Skin of body (tissue), 2 donors: Measurements from ENCODE around the gene ANAPC16. TPM values are rescaled to one million over a fixed set of nuclear protein-coding genes. Genes with fewer than 3 reads are reported as not detected.
"Not testable (repeated sequence)": the region's sequence is repeated elsewhere in the genome, so short reads cannot be mapped to it uniquely, and the experiment has no call there.

Experiments used
- DNase-seq: peaks from one replicate; lab custom pipeline; 2025; lab: John Stamatoyannopoulos, UW
- total RNA-seq: library from RNA; depleted of rRNA; stranded (reverse); fragments of >200 nt; gene quantifications from one replicate; pipeline ENCODE4 v1.2.3, GENCODE V29; 2014

ANAPC16 gene
- total RNA-seq, 1 donor from 2014 or later, result 54.7 TPM

DNA sequence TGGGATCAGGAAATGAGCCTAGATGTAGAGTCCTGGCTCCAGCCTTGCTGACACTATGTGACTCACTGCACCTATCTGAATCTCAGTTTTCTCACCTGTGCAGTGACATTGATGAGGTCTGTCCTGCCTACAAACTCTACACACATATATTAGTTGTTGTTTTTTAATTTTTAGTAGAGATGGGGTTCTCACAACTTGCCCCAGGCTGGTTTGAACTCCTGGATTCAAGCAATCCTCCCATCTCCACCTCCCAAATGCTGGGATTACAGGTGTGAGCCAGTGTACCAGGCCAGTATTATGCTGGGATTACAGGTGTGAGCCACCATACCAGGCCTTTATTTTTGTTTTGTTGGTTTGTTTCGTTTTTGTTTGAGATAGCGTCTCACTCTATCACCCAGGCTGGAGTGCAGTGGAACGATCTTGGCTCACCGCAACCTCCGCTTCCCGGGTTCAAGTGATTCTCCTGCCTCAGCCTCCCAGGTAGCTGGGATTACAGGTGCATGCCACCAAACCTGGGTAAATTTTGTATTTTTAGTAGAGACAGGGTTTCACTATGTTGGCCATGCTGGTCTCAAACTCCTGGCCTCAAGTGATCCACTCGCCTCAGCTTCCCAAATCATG, 46.1 kb downstream of the ANAPC16 start:
- no peak for DNase-seq

DNA sequence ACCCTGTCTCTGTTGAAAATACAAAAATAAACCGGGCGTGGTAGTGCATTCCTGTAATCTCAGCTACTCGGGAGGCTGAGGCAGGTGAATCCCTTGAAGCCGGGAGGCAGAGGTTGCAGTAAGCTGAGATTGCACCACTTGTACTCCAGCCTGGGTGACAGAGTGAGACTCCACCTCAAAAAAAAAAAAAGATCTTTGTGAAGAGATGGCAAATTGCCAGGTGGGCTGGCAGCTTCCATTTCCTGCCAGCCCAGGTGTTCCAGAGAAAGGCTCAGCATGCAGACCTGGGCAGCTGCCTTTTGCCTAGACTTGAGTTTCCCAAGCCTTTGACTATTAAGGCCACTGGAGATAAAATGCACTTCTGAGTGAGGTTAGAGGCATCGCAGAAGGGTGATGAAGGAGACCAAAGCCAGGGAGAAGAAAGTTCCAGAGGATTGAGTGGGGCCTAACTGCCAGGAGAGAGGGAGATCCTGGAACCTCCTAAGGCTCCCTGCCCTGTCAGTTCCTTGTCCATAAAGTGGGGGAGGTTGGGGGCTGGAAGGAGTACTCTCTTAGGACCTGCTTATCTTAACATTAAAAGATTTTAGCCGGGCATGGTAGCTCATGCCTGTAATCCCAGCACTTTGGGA, 47.9 kb downstream of the ANAPC16 start:
- no peak for DNase-seq

DNA sequence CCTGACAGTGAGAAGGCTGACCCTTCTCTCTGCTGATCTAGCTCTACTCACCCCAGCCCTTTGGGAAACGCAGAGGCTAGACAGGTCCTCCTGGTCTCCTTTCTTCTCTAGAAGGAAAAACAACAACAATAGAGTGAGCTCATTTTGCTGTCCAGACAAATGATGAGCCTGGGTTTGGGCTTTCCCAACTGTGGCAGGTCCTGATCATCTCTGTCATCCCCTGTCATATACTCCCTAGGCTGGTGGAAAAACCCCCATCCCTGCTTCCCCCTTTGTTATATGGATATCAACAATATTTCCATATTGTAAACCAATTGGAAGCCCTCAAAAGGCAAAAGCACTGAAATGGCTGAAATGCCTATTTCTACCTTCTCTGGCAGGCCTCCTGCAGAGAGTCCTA, 48.7 kb downstream of the ANAPC16 start:
- DNase-seq, result no peak

DNA sequence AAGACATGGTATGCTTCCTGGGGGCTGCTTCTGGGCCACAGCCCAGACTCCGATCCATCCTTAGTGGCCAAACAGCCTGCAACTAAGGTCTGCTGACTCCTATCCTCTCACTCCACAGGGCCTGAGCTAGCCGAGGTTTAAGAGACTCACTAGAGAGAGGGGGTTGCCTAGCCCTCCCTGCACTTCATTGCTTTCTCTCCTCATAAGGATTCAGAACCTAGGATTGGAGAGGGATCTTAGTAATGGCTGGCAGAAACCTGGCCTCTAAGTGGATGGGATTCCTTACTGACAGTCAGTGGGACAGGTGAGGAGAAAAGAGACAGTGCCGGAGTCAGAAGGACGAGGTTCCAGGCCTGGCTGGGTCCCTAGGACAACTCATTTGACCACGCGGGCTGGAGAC, 49.7 kb downstream of the ANAPC16 start:
- DNase-seq, result no peak

DNA sequence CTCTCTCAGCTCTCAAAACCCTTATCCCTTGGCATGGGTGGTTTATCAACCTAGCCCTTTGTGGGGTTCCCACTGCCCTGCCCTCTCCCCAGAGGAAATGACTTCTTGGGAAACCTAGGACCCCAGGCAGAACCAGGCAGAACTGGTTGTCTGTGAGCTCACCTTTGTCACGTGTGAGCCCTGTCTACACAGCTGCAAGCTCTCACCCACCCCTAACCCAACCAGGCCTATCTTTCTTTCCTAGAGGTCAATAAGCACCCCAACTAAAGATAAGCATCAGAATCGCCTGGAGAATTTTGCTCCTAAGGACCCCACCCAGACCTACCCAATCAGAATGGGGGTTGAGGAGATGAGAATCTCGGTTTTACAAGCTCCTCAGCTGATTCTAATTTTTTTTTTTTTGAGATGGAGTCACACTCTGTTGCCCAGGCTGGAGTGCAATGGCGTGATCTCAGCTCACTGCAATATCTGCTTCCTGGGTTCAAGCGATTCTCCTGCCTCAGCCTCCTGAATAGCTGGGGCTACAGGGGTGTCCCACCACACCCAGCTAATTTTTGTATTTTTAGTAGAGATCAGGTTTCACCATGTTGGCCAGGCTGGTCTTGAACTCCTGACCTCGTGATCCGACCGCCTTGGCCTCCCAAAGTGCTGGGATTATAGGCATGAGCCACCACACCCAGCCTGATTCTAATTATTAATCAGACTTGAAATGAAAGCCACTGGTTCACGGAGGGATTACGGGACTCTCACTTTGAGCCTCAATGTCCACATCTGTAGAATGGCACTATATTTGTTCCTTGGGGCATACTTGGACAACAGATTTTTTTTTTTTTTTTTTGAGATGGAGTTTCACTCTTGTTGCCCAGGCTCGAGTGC, 50.4 kb downstream of the ANAPC16 start:
- DNase-seq, result no peak

DNA sequence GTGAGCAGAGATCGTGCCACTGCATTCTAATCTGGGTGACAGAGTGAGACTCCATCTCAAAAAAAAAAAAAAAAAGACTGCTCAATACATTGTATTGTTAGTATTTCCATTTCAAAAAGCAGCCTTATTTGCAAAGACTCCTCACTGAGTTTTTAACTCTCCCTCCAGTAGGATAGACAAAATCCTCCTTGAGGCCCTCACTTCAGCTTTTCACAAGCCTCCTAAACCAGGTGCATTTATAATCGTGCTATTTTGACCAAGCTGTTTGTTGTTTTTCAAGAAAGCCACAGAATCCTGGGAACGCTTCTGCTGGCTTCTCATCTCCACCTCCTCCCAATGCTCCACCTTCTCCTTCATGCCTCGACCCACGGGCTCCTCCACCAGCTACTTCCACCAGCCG, 51.6 kb downstream of the ANAPC16 start:
- no peak for DNase-seq

DNA sequence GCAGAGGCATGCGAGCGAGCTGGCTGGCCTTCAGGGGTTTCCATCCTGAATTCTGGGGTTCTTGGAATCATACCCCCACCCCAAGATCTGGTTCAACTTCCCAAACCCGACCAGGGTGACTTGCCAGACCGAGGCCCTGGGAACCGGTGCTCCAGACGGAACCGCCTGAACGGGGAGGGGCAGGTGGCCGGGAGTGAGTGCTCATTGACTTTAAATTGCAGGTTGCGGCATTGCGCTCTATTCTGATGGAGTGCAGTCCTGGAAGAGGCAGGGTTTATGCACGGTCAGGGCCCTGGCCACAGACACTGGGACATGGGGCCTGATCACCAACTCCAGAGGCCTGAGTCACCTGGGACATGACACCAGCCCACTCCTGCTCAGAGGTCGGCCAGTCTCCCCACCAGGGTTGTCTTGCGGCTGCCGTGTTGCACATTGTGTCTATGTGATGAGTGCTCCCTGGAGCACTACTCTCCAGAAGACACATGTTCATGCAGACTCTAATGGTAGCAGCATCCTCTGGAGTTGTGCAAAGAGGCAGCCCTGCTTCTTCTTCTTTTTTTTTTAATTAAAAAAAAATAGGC, 52.1 kb downstream of the ANAPC16 start:
- DNase-seq, result no peak

DNA sequence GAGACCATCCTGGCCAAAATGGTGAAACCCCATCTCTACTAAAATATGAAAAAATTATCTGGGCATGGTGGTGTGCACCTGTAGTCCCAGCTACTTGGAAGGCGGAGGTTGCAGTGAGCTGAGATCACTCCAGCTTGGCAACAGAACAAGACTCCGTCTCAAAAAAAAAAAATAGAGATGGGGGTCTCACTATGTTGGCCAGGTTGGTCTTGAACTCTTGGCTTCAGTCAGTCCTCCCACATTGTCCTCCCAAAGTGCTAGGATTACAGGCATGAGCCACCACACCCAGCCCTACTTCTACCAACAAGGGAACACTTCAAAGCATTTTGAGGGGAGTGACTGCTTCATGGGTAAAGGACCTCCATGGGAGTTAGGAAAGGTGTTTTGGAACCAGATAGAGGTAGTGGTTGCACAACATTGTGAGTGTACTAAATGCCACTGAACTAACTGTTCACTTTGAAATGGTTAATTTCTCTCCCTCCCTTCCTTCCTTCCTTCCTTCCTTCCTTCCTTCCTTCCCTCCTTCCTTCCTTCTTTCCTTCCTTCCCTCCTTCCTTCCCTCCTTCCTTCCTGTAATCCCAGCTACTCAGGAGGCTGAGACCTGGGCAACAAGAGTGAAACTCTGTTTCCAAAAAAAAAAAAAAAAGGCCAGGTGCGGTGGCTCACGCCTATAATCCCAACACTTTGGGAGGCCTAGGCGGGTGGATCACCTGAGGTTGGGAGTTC, 52.8 kb downstream of the ANAPC16 start:
- DNase-seq, result not testable (repeated sequence)

DNA sequence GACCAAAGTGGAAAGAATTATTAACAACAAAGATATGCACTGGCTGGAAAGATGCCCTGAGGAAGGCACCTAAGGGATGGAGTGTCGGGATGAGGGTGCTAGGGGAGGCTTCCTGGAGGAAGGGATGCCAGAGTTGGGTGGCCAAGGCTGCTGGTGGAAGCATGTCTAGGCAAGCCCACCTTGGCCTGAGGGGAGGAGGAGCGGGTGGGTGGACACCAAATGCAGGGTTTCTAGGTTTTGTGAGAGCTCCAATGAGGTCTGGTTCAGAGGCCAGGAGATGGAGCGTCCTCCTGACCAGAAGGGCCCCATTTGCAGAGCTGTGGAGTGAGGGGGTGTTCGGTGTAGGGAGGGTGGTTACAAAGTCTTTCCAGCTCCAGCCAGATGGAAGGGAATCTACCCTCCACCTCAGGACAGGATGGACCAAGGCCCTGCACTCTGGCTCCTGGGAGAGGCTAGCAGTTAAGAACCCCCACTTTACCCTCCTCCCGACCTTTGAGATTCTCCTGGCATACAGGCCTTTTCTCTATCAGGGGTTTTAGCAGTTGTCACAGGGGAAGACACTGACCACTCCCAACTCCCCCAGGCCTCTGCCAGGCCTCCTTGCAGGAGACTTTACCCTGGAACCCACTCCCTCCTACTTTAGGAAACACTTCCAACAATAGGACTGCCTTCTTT, 54.9 kb downstream of the ANAPC16 start:
- DNase-seq, result no peak

DNA sequence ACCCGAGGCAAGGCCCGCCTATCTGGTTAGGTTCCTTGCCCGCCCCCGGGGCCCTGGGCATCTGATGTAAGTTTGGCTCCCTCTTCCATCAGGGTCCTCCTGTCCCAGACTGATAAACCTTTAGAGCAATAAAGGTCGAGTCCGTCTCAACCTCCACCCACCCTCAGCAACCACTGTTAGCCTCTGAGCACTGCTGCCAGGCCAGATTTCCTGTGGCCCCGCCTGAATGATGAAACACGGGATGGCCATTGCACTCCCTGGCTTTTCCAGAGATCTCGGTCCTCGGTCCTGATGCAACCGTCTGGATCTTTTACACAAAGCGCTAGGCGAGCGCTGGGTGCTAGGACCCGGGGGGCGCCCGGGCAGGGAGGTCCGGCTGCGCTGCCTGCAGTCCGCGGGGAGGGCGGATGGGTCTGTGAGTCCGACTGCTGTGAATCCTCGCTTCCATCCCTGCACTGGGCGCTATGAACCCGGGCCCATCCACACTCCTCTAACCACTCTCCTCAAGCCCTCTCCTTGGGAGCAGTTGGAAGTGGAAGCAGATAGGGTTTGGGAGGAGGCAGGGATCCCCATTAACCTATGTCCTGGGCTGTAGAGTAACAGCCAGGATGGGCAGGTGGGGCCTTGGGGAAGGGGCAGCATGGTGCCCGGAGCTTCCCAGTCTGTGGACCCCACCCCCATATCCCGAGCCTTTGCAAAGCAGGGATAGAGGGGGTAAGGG, 57.0 kb downstream of the ANAPC16 start:
- DNase-seq, result peak; percentile 80

DNA sequence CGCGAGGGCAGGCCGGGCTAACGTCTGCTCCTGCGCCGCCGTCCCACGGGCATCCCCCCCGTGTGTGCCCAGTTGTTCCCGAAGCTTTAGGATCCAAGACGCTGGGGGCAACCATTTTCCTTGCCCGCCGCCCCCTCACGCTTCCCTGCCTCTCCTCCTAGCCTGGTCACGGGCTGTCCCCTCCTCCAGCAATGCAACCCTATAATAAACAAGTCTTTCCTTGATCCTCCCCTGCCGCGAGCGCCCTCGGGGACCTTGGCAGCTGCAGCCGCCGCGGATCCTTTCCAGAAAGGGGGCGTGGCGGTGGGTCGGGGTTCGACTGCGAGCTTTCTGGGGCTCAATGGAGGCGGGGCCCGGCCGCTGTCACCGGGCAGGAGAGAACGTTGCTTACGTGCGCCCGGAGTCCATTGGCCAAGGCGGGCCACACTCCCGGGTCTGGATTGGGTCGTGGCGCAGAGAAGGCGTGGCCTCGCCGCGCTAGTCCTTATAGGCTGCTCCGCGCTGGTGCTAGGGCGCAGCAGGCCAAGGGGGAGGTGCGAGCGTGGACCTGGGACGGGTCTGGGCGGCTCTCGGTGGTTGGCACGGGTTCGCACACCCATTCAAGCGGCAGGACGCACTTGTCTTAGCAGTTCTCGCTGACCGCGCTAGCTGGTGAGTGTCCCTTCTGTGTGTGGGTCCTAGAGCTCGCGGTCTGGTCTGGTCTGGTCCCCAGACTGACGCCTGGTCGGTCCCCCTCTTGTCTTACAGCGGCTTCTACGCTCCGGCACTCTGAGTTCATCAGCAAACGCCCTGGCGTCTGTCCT, 57.8 kb downstream of the ANAPC16 start, which contains the start of gene DDIT4:
TSS of gene DDIT4 (plus strand) at position 515 of the 803 bp plus-strand sequence. CDS start 293 bp downstream, outside the sequence.
- peak; percentile 98 for DNase-seq

DNA sequence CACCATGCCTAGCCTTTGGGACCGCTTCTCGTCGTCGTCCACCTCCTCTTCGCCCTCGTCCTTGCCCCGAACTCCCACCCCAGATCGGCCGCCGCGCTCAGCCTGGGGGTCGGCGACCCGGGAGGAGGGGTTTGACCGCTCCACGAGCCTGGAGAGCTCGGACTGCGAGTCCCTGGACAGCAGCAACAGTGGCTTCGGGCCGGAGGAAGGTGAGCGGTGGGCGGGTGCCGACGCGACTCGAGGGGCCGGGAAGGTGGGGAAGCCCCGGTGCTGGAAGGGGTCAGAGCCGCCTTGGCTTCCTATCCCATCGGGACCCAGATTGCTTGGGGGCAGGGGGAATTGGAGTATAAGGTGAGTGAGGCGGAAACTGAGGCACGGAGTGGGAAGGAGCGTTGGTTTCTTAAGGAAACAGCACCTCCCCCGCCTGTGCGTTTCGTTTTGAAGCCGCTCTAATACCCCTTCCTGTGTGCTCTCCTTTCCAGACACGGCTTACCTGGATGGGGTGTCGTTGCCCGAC, 58.5 kb downstream of the ANAPC16 start:
- no peak for DNase-seq

DNA sequence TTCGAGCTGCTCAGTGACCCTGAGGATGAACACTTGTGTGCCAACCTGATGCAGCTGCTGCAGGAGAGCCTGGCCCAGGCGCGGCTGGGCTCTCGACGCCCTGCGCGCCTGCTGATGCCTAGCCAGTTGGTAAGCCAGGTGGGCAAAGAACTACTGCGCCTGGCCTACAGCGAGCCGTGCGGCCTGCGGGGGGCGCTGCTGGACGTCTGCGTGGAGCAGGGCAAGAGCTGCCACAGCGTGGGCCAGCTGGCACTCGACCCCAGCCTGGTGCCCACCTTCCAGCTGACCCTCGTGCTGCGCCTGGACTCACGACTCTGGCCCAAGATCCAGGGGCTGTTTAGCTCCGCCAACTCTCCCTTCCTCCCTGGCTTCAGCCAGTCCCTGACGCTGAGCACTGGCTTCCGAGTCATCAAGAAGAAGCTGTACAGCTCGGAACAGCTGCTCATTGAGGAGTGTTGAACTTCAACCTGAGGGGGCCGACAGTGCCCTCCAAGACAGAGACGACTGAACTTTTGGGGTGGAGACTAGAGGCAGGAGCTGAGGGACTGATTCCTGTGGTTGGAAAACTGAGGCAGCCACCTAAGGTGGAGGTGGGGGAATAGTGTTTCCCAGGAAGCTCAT, 59.0 kb downstream of the ANAPC16 start:
- no peak for DNase-seq

DNA sequence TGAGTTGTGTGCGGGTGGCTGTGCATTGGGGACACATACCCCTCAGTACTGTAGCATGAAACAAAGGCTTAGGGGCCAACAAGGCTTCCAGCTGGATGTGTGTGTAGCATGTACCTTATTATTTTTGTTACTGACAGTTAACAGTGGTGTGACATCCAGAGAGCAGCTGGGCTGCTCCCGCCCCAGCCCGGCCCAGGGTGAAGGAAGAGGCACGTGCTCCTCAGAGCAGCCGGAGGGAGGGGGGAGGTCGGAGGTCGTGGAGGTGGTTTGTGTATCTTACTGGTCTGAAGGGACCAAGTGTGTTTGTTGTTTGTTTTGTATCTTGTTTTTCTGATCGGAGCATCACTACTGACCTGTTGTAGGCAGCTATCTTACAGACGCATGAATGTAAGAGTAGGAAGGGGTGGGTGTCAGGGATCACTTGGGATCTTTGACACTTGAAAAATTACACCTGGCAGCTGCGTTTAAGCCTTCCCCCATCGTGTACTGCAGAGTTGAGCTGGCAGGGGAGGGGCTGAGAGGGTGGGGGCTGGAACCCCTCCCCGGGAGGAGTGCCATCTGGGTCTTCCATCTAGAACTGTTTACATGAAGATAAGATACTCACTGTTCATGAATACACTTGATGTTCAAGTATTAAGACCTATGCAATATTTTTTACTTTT, 59.7 kb downstream of the ANAPC16 start:
- no peak for DNase-seq

DNA sequence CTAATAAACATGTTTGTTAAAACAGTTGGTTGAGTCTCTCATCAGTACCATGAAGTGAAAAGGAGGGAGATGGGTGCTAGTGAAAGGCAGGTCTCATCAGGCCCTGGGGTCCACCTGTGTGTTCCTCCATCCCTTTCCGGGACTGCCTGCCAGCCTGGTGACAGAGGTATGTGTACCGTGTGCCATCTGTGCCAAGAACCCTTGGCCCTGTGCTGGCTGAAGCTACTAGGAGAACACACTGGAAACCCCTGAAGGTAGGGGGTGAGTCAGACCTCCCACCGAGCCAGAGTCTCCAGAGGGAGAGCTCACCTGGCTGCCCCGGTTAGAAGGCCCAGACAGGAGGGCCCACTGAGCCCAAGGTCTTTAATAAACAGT, 60.2 kb downstream of the ANAPC16 start:
- no peak for DNase-seq

DNA sequence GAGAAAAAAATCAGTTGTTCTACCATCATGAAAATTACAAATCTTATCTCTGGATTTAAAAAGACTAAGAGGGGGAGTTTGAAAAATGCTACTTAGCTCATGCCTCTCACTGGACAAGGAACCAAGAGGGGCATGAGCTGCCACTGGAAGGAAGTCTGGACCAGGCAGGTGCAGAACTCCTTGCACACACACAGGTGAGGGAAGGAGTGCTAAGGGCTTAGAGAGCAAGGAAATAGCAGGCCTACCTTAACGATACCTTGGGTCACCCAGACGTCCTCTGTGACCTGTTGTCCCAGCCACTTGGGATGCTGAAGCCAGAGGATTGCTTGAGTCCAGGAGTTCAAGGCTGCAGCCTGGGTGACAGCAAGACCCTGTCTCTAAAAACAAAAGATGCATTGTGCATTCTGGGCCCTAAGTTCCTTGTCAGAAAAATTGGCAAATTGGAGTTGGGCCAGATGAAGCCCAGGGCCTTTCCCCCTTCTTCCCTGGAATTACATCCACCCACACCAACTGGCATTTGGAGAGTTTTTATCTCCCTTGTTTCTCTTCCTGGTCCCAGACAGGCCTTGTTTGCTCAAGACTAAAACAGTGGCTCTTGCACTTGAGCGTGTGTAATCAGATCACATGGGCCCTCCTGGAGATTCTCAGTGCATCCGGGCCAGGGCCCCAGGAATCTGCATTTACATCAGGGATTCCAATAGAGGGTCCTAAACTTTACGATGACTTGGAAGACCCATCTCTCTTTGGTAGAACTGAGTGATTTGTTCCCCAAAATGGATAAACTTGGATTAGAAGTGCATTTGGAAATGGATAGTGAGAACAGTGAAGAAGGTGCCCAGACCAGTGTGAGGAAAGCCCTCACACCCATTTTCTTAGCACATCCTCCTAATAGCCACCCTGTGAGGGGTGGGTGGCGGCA, 60.9 kb downstream of the ANAPC16 start:
- no peak for DNase-seq
